GM18508 (cell line): ENCODE data around the gene CCNB1IP1.

Source experiments
- ATAC-seq: cut with Tn5 transposase; IDR thresholded peaks from one replicate; pipeline ENCODE4 v1.9.1; 2021; ENCODE audit warnings: moderate number of reproducible peaks; ENCODE audit not compliant: insufficient read depth, unreplicated experiment

Gene CCNB1IP1

GRCh38 chr14:20262642-20263128 lies 70.4 kb downstream of the CCNB1IP1 start:
- ATAC-seq: no peak
